ENCODE data around the gene ARID1B.

Gene ARID1B

DNA sequence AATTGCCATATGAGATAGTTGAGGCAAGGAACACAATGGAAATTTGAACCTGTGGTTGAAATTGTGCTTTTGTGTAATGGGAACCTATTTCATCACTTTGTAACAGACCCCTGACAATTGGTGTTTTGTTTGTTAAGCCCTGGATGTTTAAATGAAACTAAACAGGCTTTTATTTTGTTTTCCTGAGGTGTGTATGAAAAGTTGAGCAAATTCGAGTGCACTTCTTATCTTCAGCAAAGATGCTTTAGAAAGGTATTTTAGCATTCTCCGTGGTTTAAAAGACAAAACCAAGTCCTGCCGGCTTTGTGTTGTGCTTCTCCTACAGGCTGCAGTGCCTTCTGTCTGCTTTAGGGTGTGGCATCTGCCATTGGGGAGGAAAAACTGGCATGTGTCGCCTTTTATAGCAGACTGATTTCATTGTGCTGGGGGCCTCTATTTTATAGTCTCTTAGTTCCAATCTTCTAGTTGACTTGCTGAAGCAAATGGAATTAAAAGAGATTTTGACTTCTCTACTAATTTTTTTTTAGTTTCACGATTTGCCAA is 2.2 kb upstream of the ARID1B start:
- no peak for DNase-seq

DNA sequence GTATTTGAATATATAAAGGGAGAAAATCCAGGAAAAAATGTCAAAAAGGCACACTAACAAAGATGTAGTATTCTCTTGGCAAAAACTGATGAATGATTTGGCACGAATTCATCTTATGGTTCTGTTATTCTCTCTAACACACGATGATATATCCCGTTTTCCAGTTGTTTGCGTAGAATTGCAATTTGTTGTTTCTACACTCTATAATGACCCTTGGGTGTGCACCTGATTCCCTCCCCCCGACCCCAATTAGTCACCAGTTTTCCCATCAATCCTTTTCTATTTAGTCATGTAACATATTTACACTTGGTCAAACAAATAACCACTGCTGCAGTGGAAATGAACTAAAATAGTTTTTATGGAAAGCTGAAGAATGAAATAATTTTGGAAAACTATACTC is 1.5 kb upstream of the ARID1B start:
- no peak for DNase-seq

DNA sequence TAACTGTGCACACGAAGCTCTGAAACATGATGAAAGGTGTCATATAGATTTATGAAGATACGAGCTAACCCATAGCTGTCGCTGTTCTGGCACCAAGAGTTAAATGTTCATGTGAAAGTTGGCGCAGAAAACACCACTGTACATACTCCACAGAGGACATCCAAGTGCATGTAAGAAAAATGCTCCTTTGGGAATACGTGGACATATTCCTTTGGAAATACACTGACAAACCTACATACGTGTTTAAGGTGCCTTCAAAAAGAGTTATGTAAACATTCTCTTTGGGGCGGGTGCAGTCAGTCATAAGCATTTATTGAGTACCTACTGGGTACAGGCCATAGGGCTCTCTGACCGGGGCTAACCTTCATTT is 723 bp upstream of the ARID1B start:
- no peak for DNase-seq

DNA sequence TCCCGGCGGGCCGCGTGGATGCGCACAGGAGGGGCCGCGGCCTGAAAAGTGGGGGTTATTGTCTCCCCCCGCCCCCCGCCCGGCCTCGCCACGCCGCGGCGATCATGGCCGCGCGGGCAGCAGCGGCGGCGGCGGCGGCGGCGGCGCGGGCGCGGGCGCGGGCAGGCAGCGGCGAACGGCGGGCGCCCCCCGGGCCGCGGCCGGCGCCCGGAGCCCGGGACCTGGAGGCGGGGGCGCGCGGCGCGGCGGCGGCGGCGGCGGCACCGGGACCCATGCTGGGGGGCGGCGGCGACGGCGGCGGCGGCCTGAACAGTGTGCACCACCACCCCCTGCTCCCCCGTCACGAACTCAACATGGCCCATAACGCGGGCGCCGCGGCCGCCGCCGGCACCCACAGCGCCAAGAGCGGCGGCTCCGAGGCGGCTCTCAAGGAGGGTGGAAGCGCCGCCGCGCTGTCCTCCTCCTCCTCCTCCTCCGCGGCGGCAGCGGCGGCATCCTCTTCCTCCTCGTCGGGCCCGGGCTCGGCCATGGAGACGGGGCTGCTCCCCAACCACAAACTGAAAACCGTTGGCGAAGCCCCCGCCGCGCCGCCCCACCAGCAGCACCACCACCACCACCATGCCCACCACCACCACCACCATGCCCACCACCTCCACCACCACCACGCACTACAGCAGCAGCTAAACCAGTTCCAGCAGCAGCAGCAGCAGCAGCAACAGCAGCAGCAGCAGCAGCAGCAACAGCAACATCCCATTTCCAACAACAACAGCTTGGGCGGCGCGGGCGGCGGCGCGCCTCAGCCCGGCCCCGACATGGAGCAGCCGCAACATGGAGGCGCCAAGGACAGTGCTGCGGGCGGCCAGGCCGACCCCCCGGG is 637 bp downstream of the ARID1B start:
- DNase-seq: peak; percentile 81

DNA sequence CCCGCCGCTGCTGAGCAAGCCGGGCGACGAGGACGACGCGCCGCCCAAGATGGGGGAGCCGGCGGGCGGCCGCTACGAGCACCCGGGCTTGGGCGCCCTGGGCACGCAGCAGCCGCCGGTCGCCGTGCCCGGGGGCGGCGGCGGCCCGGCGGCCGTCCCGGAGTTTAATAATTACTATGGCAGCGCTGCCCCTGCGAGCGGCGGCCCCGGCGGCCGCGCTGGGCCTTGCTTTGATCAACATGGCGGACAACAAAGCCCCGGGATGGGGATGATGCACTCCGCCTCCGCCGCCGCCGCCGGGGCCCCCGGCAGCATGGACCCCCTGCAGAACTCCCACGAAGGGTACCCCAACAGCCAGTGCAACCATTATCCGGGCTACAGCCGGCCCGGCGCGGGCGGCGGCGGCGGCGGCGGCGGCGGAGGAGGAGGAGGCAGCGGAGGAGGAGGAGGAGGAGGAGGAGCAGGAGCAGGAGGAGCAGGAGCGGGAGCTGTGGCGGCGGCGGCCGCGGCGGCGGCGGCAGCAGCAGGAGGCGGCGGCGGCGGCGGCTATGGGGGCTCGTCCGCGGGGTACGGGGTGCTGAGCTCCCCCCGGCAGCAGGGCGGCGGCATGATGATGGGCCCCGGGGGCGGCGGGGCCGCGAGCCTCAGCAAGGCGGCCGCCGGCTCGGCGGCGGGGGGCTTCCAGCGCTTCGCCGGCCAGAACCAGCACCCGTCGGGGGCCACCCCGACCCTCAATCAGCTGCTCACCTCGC is 1.5 kb downstream of the ARID1B start:
- peak; percentile 84 for DNase-seq

DNA sequence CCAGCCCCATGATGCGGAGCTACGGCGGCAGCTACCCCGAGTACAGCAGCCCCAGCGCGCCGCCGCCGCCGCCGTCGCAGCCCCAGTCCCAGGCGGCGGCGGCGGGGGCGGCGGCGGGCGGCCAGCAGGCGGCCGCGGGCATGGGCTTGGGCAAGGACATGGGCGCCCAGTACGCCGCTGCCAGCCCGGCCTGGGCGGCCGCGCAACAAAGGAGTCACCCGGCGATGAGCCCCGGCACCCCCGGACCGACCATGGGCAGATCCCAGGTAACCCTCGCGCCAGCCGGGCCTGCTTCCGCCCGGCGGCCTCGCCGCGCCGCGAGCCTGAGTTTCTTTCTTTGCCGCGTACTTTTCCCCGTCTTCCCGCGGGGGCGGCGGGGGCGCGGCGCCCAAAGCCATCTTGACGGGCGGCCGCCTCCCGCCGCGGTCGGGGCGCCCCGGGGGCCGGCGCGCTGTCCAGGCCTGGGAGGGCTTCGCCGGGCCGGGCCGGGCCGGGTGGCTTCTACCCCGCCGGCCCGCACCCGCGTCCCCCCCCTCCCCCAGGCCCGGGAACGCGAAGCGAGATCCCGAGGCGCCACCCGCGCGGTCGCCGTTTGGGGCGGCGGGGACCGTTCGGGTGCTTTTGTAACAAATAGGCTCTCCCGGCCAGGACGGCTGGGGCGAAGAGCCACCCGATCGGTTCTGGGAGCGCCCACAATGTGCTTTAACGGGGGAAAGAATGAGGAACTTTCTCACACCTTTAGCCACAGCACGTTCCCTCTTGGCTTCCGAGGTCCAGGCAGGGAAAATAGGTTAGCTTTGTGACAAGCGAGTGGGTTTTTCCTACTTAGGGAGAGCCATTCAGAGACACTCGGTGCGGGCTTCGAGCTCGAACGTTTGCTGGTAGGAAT is 2.3 kb downstream of the ARID1B start:
- peak; percentile 77 for DNase-seq

DNA sequence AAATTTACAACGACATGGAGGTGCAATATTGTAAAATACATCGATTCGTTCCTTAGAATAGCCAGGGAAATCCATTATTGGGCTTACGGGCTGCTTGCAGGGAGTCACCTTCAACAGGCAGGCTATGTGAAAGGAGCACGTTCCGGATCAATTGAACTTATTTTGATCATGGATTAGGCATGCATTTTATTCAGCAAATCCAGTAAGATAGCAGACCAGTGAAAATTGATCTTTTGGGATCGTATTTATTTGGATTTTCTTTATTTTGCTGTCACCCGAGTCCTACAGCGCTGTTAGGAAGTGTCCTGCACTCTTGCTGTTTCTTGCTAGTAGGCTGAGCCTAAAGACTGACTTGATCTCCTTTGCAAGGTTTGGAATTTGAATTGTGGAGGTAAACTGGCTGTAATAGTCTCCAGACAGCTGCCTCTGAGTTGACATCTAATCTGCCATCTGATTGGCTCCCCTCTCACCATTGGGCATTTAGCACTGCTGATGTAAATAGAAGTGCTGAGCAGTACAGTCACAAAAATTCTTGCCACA is 3.0 kb downstream of the ARID1B start:
- peak; percentile 71 for DNase-seq

DNA sequence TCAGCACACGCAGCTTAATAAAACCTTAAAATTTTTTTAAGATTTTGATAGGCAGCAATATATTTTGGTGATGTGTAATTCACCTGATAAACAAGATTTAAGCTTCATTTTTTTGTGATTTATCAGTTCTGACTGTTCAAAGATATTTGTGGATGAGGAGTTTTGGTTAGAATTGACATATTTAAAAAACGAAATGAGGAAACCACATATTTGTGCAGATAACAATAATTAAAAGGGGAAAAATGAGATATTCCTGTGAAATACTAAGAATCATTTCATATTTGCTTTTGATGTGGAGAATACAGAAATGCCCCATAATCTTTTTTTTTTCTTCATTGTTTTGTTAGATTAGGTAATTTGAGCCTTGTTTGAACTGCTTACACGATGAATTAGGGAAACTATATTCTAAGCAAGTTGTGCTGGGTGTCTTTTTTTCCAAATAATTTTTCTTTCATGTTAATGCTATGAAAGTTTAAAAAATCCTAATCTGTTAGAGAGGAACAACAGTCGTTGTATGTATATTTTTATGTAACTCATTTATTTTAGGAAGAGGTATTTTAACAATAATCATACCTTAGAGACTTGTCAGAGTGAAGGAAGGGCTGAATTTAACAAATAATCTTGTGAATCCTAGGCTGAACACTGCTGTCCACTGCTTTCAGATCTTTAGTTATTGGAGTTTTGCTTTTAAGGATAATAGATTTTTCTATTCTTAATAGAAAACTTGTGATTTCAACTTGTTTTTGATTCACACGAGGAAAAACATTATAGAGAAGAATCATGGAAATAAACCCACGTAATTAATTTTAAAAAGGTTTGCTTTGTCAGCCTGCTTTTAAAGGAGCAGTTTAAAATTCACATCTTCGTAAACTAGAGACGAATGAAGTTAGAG is 4.0 kb downstream of the ARID1B start:
- DNase-seq: no peak

DNA sequence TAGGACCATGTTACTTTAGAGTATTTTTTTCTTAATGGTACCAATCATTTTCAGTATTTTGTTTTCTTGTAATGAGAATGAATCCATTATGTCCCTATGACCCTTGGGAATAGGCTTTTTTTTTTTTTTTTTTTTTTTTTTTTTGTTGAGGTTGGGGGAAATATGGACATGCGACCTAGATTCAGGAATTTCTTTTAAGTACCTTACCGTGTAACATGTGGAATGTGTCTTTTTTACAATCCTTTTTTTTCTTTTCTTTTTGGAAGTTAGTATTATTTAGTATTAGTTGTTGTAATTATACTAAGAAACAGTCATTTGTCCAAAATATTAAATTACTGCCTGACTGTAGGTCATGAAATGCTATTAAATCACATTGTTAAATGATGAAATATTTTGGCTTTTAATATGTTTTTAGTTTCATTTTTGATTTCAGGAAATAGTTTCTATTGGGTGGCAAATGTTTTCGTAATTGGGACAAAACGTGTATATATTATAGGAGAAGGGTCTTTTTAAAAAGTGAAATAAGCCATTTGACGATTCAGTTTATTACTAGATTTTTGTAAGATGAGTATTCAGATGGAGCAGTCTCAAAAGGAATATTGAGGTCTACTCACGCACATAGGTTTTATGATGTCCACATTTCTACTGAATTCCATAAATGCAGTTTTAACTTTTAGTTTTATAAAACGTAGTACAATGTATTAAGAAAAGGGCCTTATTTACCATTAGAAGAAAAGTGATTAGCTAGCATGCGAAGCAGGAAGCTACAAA is 4.9 kb downstream of the ARID1B start:
- DNase-seq: no peak

DNA sequence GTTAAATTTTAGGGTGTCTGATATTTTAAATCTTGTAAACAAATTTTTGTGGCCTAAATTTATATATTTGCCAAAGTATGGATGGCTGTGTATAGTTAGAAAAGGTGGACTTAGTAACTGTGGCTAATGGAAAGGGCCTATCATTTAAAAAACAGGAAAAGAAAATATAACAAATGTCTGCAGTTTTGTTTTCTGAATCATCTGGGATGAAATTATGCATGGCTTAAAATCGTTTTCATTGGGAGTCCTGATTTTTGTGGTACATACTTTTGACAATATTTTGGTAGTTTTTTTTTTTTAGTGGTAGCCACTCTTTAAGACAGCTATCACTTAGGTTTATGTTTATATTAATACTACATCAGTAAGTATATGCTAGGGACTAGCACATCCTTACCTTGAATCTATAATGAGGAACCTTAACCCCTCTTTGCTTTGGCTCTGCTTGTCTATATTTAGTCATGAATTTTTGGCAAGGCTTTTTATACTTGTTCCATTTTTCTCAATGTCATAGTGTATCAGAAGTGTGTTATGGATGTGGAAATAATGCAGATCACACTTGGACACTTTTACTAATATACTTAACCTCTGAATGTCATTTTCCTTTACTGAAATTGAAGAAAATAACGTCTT is 5.6 kb downstream of the ARID1B start:
- DNase-seq: no peak

DNA sequence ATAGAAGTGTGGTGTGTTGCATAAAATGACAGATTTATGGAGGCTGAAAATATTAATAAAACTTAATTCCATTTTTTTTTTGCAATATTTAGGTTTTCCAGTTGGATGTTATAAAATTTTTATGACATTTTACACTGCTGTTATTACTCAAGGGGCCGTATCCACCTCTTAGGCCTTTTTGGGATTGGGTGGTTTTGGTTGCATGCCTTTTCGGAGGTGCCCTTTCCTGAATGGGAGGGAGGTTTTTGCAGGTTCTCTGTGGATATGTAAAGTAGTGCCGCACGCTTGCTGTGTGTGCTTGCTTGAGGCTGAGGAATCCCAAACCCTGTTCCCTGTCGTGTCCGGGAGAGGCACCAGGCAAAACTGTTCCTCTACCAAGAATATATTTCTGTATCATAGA is 6.8 kb downstream of the ARID1B start:
- DNase-seq: no peak

DNA sequence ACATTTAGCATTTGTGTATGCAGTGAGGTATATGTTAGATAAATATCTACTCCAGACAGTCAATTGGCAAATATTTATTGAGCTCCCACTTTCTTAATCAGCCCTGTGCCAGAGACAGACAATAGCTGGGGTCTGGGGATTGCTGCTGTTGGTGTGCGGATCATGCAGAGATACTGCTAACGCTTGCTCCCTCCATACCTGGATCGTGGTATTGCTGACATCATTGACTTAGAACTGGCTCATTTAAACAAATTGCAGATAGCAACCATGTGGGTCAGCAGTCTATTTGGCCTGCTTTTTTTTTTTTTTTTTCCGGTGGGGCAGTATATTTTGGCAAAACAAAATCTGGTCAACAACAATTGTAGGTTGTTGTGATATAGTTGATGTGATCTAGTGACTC is 9.5 kb downstream of the ARID1B start:
- DNase-seq: no peak

DNA sequence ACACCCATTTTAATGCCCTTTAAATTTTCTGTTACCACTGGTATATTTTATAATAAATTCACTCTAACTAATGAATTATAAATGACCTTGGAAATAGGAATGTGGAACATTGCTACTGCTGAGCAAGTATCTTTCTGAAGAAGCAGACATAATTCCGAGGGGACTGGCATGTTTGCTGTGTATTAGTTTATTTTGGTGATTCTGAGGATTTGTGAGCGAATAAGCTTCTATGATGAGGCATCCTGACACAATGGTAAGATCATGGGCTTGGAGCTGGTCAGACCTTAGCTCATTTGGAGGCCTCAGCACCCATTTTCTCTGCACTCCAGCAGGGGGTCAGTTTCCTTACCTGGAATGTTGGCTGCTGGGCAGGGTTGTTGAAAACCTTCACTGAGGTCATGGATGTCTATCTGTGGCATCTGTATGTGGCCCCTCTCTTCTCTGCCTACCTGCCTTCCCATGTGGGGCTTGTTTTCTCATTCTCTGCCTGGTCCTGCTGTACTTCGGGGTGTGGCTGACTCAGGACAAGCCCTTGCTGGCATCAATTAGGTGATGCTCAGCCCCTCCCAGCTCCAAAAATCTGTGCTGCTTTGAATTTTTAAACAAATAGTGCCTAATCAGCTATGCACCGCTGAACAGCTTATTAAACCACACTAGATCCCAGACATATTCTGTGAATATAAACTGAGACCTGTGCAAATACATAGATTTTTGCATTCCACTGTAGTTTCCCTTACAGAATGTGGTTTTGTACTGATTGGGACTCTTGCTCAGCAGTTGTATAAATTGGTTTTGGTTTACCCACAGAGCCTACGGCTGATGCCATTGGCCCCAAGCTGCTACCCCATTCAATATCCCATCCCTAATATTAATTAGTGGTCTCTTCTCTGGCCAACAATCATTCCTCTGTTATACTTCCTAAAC is 10.7 kb downstream of the ARID1B start:
- no peak for DNase-seq

DNA sequence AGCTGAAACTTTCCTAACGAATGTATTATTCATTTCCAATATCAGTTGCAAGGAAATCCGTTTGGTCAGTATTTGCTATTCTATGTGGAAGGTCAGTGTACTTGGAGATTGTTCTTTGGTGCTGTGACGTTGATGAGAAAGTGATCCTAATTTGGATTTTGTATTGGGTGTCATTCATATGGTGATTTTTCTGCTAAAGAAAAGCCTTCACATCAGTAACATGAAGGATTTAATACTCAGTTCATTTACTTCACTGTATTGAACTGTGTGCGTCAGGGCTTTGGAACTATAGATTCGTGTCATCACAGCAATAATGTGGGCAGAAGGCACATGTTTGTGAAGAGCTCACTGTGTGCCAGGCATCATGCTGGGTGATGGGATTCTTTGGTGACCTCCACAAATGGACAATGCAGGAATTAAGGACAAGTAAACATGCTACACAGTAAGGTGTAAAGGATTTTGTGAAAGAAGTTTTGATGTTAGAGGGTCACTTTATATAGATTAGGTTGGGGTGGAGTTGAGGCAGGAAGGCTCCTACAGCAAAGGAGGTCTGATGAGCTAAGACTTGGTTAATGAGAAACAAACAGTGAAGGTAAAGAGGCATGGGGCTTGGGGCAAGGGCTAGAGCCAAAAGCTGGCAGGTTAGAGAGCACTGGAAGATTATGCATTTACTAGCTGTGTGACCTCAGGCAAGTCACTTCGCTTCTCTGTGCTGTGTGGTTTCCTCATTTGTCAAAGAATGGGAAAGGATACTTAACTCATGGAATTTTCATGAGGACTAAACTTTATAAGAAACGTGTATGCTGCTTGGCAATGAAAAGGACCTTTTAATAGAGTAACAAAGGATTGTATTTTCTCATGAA is 12.1 kb downstream of the ARID1B start:
- DNase-seq: no peak

DNA sequence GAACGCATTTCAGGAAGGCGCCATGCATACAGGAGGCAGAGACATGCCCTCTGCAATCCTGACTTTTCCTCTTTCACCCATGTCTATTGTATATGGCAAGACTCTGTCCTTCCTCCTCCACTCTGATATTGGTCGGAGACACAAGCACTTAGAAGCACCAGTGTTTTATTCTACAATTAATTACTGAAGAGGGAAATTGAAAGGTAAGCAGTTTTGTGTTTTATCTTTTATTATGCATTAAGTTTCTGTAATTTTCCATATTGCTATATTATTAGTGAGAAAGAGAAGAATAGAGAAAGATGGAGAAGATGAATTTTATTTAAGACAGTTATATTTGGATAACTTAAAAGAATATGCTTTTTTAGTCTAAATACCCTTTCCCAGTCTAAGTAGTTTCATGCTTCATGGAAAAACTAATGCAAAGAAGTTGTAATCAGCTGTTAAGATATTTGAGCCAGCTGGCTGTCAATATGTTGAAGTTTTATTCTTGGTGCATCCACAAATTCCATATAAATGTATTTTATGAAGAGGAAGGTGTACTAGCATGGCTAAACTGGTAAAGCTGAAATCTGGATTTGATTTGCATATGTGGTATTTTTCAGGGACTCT is 13.6 kb downstream of the ARID1B start:
- no peak for DNase-seq

DNA sequence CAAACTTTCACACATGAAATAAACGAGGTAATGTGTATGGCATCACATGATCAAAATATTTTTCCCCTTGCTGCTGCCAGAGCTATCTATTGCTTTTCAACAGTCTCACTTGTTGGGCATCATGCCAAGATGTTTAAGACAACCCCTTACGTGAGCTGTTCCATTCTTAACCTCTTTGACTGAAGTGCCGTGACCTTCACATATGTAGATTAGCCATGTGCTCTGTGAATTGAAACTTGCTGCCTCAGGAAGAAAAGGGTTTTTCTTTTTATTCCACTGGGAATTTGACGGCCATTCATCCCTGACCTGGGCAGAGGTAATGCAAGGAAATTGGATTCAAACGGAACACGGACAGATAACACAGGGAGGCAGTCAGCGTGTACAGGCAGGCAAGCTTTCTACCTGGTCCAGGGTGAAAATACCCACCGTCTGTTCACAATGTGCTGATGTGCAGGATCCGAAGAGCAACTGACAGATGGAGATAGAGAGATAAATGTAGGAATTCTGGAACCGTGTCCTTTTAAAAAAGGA is 14.2 kb downstream of the ARID1B start:
- DNase-seq: peak; percentile 51

DNA sequence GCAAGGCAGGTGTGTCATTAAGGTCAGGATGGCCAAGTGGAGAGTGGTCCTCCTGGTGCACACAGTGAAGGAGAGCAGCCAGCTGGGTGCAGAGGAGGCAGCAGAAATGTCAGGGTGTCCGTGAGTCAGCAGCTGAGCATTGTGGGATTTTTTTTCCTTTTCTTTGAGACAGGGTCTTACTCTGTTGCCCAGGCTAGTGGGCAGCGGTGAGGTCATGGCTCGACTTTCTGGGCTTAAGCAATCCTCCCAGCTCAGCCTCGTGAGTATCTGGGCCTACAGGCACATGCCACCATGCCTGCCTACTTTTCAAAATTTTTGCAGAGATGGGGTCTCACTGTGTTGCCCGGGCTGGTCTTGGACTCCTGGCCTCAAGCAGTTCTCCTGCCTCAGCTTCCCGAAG is 16.0 kb downstream of the ARID1B start:
- DNase-seq: no peak

All from retina (tissue), 1 donor.